Measurements from ENCODE around the gene MBD3. TPM values are rescaled to one million over a fixed set of nuclear protein-coding genes. Genes with fewer than 3 reads are reported as not detected.

The MBD3 gene
- total RNA-seq, 1 experiment from 2014 or later, result 128 TPM

- Mint-ChIP-seq H3K27ac (peak overlapping the region in 2 of 3 experiments; percentile 40 to 86; a peak in 2 of 7 replicates), H3K9me3 (no peaks in the 10 kb centered on the region; a peak in 1 of 5 replicates), H3K4me3 (no peak overlapping the region), H3K36me3 (ENCODE audit: insufficient read depth in 1 of 3, low read depth in 3 of 3) (peaks cover 35 to 62% (median 62%) of the 10 kb centered on the region in 3 experiments; a peak in 6 of 7 replicates), H3K27me3 (ENCODE audit: low read depth) (peaks cover 2% of the 10 kb centered on the region), H3K4me1 (peaks cover 3 to 5% of the 10 kb centered on the region in 2 experiments)
- Histone ChIP-seq H3K56ac (ENCODE audit: insufficient read length, low read depth, low read length) (no peak overlapping the region), H3K18ac (ENCODE audit: insufficient read length, low read depth, low read length) (no peak overlapping the region), H3K4me2 (ENCODE audit: insufficient read depth, insufficient read length, low read length) (peak overlapping the region; percentile 7), H3K4ac (ENCODE audit: low read depth, low read length) (no peak overlapping the region), H3K27me3 (ENCODE audit: insufficient read depth, low read length) (no peaks in the 10 kb centered on the region), H3K23ac (ENCODE audit: insufficient read length, low read depth, low read length) (no peak overlapping the region), H3K79me2 (ENCODE audit: insufficient read depth, low read length) (peaks cover 7% of the 10 kb centered on the region; the same call in 1 of the 2 replicates), H3T11ph (ENCODE audit: low read length) (no peak overlapping the region), H4K91ac (ENCODE audit: insufficient read length, low read depth, low read length) (no peak overlapping the region), H2BK15ac (ENCODE audit: low read depth, low read length) (no peak overlapping the region), H3K79me1 (ENCODE audit: insufficient read depth, low read depth, low read length, poor library complexity, severe bottlenecking) (peaks cover 9% of the 10 kb centered on the region), H4K20me1 (ENCODE audit: control insufficient read depth, insufficient read depth, insufficient read length) (peaks cover 2% of the 10 kb centered on the region), H2BK12ac (ENCODE audit: insufficient read length, low read depth, low read length) (no peak overlapping the region), H3K9me3 (ENCODE audit: control insufficient read depth, low read depth, low read length) (no peaks in the 10 kb centered on the region), H3K23me2 (ENCODE audit: insufficient read length, low read depth, low read length, poor library complexity, severe bottlenecking) (no peaks in the 10 kb centered on the region), H3K27ac (ENCODE audit: insufficient read length, low read depth, low read length) (no peak overlapping the region), H2BK20ac (ENCODE audit: low read depth, low read length, poor library complexity, severe bottlenecking) (no peak overlapping the region), H2BK5ac (ENCODE audit: insufficient read length, low read length) (no peak overlapping the region), H3K9ac (ENCODE audit: extremely low read depth, insufficient read length, low read length) (no peak overlapping the region), H3K4me1 (ENCODE audit: insufficient read depth, low read length) (no peaks in the 10 kb centered on the region), H4K8ac (replicated peaks; ENCODE audit: insufficient read length, low read depth, low read length) (no peak overlapping the region), H2BK120ac (ENCODE audit: low read depth, low read length, poor library complexity, severe bottlenecking) (no peak overlapping the region), H4K5ac (ENCODE audit: insufficient read length, low read depth, low read length) (no peak overlapping the region), H2AFZ (ENCODE audit: low read length) (no peak overlapping the region), H3K14ac (ENCODE audit: insufficient read depth, low read length) (no peak overlapping the region), H2AK5ac (ENCODE audit: insufficient read length, low read length) (no peak overlapping the region)
- no CpG with 5 or more reads among the region's 13 CpGs for WGBS (ENCODE audit: extremely low coverage, insufficient read length, low lambda C conversion rate)
- no peak for TF ChIP-seq CTCF (conservative IDR thresholded peaks at IDR 0.05)
- no peak for DNase-seq
These were observed 7.5 kb downstream of the MBD3 start for GRCh38 chr19:1585243-1585580.

Measured in H9 (cell line).